Esophagus squamous epithelium (tissue), 4 donors: ENCODE measurements around the gene SBNO2.

ENCODE experiments used
- CTCF ChIP-seq, 6 experiments: fragments of 450-650 bp in 4 of 6; fragments of 200-600 bp in 2 of 6; sonication (generic) in 2 of 6; IDR thresholded peaks; one replicate each; pipeline ENCODE4 v1.5.1; 2016 to 2019; ENCODE audit warnings: antibody characterized with exemption in 6 of 6, mild to moderate bottlenecking in 4 of 6, moderate library complexity in 4 of 6
- POLR2A ChIP-seq, 4 donors: fragments of 450-650 bp; IDR thresholded peaks; one replicate each; pipeline ENCODE4 v1.6.1; 2017; ENCODE audit warnings: antibody characterized with exemption in 4 of 4, mild to moderate bottlenecking in 4 of 4, moderate library complexity in 3 of 4

GRCh38 chr19:1199531-1199930 lies 25.5 kb upstream of the SBNO2 start:
- TF ChIP-seq CTCF (IDR thresholded peaks at IDR 0.05) (no peak), POLR2A (IDR thresholded peaks at IDR 0.05) (no peak)
